GOT3 (cell line): ENCODE results near the gene RUBCNL.
"Not testable (repeated sequence)": the region's sequence is repeated elsewhere in the genome, so short reads cannot be mapped to it uniquely, and the experiment has no call there.

Source experiments
- DNase-seq: peaks from one replicate; lab custom pipeline; 2025; ENCODE audit warnings: mixed read lengths; lab: John Stamatoyannopoulos, UW

RUBCNL gene

DNA sequence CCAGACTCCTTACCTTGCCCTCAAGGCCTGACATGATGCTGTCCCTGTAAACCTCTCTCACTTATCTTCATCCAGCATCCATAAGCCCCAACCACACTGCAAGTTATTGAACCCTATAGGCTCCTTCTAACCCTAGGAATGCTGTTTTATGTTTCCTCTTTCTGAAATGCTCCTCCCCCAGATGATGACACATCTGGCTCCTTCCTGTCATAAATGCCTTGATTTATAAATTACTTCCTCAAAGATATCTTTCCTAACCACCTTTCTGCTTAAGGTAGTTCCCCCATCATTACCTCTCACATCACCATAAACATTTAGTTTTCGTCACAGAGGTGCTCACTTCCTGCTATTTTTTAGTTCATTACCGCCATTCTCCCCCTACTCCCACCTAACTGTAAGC is 12.3 kb downstream of the RUBCNL start:
- no peak for DNase-seq

DNA sequence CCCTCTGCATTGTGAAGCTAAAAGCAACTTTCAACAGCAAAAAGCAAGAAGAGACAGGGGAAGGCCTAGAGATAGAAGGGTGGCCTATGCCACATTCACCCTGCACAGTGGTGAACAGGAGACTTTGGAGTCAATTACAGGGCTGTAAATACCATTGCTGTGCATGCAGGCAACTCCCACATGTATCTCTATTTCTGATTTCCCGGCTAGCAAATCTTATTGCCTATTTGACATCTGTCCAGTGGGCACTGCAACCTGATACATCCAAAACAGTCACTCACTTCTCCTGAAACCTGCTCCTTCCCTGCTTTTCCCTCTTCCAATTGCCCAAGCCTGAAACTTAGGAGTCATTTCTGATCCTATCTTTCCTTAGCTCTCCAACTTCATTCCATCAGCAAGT is 13.4 kb downstream of the RUBCNL start:
- DNase-seq = no peak

DNA sequence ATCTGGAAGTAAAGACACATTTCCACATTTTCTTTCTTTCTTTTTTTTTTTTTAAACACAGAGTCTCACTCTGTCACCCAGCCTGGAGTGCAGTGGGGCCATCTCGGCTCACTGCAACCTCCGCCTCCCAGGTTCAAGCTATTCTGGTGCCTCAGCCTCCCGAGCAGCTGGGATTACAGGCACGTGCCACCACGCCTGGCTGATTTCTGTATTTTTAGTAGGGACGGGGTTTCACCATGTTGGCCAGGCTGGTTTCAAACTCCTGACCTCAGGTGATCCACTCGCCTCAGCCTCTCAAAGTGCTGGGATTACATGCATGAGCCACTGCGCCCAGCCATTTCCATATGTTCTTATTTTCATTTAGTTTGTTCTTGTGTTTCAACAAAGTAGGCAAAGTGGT is 14.1 kb downstream of the RUBCNL start:
- not testable (repeated sequence) for DNase-seq

DNA sequence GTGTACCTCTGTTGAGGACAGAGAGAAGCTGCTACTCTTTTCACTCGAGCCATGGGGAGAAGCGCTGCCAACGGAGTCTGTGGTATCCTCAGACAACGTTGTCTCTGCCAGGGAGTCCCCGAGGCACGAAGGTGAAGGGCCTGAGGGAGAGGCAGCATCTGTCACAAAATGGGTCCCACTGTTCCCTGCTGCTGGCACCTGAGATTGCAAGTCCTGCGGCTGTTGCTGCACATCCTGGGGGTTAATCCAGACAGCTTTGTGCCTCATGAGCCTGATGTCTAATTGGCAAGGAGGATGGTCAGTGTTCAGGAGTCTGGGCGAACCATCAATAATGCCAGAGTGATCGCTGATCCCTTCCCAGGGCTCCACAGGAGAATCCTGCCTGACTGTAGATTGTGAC is 15.0 kb downstream of the RUBCNL start:
- no peak for DNase-seq

DNA sequence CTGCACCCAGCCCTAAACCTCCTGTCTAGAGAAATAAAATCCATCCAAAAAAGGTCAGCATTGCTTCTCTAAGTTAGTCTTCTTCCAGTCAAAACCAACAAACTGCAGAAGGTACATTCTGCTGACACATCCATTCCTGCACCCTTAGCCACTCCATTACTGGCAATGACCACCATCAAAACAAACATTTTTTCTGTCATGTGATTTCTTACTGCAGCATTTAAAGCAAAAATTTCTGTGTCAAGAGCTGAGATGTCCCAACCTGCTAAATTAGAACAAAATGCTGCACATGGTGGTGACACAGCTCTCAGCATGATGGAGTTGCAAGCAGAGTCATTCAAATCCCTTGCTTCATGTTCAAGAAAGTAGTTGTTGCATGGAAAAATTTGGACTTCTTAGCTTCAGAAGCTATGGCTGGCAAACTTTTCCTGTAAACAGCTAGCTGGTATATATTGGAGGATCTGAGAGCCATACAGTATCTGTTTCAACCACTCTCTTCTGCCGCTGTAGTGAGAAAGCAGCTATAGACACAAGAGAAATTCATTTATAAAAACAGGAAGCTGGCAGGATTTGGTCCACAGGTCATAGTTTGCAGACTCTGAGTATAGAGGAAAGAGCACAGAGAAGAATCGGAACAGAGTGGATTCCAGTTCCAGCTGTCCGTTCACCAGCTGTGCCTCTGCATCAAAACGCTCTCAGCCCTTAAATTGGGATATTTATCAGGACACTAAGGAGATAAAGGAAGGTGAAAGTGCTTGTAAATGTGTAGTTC is 17.4 kb downstream of the RUBCNL start:
- DNase-seq = no peak

DNA sequence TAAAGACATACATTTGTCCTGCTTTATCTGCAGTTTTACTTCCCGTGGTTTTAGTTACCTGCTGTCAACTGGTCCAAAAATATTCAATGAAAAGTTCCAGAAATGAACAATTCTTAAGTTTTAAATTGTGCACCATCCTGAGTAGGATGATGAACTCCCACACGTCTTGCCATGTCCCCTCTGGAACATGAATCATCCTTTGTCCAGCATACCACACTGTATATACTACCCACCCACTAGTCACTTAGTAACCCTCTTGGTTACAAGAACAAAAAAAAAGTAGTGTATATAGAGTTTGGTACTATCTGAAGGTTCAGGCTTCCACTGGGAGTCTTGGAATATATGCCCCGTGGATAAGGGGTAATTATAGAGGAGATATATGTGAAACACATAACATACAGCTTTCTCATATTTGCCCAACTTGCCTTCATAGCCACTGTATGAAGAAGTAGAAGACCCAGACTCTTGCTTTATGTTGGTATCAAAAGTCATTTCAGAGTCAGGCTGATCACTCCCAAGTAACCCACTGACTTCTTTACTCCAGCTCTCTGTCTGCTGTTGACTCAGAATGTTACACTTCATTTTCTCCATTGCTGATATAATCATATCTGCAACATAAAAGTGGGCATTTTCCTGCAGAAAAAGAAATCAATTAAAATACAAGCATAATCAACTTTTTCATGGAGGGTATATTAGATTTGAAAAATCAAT is 19.3 kb downstream of the RUBCNL start:
- DNase-seq = no peak

DNA sequence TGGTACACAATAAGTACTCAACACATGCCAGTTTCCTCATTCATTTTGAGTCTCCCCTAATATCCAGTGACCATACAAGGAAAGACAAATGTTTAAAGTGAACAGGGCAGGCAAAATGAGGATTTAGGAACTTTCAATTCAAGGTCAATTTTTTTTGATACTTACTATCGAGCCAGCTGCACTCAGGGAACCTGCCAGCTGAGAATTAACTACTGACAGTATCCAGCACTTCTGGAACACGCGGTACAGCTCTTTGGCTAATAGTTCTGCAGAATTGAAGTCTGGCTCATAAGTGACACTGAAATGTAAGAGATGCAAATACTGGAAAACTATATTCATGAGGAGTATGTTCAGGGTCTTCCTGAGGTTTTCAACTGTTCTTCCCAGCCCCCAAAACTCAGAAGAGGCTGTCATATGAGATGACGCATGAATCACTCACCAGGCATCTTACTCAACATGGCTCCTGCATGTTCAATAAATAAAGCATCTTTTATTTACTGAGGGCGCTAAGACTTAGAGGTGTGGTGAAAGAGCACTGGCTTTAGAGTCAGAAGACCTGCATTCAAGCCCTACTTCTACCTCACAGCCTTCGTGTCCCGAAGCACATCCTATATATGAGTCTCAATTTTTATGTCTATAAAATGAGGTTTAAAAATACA is 25.6 kb downstream of the RUBCNL start:
- no peak for DNase-seq

DNA sequence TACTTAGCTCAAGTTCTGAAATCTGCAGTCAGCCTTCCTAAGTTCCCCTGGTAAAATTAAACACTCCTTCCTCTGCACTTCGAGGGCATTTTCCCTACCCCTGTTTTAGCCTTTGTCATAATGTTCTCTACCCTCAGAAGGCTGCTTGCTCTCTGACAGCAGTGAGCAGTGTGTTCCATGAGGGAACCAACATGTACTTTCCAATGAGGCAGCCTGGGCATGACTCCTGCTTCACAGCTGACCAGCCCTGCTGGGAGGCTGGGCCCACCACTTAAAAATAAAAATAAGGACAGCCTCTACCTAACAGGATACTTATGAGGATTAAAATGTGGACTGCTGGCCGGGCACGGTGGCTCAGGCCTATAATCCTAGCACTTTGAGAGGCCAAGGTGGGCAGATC is 26.4 kb downstream of the RUBCNL start:
- DNase-seq = no peak

DNA sequence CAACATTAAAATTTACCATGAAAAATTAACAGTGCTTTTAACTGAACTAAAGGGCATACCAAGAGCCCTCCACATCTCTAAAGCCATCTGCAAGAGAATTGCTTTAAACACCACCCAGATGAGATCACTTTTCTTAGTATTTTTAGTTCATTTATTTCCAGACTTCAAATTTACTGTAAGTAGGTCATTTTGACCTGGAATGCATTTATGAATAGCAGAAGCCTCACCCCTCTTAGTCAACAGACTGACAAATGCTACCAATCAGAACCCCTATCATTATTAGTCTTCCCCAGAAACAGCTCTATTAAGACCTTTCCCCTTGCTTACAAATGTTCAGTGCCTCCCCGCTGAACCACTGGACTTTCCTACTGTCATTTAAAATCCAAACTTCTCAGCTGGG is 27.3 kb downstream of the RUBCNL start:
- no peak for DNase-seq

DNA sequence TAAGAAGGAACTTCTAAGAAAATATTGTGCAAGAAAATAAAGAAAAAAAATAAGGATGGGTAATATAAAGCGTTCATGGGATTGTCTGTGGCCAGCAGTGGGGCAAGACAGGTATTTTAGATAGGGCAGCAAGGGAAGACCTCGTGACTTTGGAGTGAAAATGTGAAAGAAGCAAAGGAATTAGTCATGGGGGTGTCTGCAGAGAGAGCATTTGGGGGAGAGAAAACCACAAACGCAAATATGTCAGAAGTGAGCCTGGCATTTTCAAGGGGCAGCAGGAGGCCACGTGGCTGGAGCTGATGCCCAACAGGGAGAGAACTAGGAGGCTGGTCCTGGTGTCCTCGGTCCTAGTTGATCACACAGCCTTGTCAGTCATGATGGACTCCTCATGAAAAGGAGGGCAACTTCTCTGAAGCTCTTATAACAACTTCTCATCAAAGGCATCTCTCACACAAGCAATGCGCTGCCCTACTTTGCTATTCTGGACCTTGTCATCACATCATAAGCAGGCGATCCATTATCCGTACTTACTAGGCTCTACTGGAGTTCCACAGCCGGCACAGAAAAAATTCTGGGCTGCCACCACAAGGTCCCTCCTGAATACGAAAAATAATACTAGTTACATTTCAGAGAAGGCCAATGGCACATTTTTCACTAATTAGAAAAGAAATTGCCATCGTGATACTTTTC is 31.0 kb downstream of the RUBCNL start:
- no peak for DNase-seq

DNA sequence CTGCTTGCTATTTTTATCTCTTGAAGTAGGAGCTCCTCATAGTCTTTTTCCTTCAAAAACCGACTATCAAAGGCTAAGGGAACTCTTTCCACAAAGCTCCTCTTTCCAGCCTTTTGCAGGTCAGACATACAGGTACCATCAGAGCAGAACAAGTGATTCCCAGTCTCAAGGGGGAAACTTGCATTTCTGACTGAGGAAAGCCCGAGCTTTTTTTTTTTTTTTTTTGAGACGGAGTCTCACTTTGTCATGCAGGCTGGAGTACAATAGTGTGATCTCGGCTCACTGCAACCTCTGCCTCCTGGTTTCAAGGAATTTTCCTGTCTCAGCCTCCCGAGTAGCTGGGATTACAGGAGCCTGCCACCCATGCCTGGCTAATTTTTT is 32.0 kb downstream of the RUBCNL start:
- DNase-seq = no peak

DNA sequence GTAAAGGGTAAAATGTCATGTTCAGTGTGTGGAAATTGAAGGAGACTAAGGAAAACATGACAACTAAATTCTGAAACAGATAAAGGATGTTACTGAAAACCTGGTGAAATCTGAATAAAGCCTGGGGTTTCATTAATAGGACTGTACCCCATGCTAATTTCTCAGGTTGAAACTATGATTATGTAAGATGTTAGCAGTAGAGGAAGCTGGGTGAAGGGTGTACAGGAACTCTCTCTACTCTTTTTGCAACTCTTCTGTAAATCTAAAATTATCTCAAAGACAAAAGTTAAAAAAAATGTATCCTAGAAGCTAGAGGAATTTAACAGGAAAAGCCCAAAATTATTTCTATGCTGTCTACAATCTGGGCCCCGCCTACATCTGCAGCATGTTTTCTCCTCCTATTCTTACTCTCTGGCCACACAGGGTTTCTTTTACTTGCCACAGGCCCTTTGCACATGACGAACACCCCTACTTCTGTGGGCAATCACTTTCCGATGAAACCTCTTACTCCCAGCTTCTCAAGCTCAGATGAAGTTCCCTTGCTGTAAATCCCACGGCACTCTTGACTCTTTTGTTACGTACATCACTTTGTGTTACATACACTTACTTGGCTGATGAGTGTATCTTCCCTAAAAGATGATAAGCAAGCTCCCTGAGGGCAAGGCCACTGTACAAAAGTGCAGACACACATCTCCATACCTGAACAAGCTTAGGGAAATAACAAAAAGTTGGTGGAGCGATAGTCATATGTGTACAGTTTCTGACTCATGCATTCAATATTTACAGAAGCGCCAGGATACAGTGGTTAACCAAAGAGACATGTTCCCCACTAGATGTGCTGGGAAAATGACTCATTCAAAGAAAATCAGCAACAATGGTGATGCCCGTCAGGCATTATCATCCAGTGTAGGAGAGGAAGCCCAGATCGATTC is 32.6 kb downstream of the RUBCNL start:
- DNase-seq = no peak

DNA sequence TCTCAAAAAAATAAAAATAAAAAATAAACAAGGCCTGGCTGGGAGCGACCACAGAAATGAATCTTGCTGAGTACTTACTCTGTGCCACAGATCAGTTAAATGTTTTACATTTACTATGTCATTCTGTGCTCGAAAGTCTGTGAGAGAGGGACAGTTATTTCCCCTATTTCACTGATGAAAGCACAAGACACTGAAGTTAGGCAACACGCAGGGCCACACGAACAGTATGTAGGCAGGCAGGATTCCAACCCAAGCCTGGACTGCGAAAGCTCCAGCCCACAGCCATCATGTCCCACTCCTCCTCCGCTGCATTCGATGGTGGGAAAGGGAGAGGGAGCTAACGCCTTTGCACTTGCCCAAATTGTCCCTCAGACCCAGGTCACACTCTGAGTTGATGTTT is 34.2 kb downstream of the RUBCNL start:
- no peak for DNase-seq

DNA sequence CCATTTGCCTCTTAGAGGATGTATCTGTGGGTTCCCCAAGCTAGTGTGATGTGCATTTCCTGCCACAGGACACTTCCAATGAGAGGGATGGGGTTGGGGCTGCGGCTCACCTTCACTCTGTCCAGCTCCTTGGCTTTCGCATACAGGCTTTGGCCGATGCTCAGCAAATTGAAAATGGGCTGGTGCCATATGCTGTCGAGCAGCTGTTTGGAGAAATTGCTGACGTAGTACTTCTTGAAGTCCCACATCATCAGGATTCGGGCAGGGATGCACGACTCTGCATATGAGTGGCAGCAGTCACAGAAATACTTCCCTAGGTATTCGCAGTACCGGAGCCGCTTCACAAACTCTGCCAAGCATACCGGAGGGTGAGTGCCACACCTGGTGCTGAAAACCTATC is 37.0 kb downstream of the RUBCNL start:
- no peak for DNase-seq

DNA sequence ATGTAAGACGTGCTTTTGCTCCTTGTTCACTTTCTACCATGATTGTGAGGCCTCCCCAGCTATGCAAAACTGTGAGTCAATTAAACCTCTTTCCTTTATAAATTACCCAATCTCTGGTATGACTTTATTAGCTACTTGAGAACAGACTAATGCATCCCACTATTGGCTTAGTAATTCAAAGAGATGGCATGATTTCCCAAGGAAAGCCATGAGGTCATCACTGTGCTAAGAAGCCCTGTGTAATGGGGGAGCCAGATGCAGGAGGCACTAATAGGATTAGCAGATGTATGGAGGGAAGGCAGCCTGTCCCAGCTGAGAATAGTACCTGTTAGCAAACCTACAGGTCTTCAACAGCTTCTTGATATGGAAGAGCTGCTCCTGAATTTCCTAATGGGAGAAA is 38.1 kb downstream of the RUBCNL start:
- no peak for DNase-seq

DNA sequence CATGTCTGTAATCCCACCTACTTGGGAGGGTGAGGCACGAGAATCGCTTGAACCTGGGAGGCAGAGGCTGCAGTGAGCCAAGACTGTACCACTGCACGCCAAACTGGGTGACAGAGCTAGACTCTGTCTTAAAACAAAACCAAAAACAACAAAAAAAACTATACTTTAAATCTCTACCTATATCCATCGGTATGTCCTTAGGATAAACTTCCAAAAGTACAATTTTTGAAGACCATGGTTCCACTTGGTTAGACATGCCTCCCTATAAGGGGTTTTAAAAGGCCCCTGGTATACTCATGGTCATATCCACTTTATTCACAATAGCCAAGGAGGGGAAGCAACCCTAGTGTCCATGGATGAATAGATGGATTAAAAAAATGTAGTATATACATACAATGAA is 39.8 kb downstream of the RUBCNL start:
- no peak for DNase-seq

DNA sequence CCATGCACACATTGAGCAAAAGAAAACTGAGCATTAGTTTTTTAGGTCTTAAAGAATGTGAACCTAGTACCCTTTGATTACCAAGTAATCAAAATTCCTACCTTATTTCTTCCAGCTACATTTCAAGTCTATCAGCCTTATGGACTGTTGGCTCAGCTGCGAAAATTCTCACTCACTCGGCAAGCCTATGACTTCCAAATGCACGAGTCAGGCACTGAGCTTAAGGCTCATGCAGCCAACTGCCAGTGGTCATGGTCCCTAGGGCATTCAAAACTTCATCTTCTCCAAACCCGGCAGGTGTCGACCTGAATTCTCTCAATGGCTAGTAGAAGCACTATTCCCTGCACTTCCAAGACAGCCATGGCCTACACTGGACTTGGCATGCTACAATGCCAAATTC is 41.2 kb downstream of the RUBCNL start:
- DNase-seq = no peak

DNA sequence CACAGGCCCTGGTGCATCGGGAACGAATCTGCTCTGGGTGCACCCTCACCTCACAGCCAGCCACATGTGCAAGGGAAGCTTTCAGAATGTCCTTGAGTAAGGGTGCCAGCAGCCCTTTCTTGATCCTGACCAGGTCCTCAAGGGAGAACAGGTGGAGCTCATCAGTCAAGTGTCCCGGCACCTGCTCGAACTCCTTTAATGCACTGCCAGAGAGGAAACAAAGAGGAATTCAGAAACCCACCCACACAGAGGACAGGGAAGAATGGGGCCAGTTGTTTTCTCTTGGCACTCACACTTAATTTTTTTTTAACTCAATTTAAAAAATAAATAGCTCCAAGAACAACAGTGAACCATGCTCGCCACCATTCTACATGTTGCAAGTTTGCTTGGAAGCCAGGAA is 41.7 kb downstream of the RUBCNL start:
- DNase-seq = no peak

DNA sequence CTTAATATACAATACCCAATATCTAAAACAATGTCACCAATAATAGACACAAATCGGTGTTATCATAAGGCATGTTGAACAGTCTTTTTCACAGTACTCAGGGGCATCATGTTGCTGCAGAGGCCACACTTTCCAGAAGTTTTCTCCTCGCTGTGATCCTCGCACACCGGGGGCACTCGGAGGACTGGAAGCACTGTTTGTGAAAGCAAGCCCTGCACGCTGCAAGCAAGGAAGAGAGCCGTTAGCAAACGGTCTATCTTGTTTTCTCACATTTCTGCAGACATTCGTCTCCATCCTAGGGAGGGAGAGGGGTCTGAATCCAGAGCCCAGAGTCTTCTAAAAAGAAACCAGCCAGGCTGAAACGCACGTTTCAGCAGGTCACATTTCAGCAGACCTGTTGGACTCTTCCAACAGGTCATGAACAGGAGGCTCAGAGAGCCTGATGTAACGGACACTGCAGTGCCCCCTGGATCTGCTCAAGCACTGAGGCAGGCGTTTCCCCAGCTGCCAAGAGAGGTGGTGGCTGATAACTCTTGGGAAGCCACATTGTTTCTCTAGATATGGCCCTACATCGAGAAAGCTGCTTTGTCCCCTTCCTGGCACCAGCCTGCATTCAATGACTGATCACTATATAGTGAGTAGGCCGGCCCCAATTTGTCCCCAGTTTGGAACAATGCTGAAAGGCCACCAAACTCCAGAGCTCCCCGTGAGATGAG is 43.6 kb downstream of the RUBCNL start:
- DNase-seq = no peak

DNA sequence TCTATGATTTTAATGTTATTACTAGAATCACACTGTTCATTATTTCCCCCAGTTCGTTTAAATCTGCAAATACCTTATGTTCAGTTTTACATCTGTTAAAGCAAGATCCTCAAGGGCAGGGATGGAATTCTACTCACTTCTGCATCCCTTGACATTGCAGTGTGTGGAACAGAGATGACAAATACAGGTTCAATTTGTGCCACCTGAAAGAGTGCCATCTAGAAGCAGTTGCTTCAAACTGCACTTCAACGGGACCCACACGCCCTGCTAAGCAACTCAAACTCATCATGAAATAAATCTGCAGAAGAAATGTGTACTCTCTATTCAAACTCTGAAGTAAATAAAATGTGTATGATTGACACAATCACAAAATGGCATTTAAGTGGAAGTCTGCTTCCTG is 44.5 kb downstream of the RUBCNL start:
- DNase-seq = no peak
